GM19452 (cell line): ENCODE measurements around the gene RALGAPA1.
A peak's percentile ranks its signal among the peaks of the same experiment; 100 is the strongest.

ENCODE experiments used
- ATAC-seq: cut with Tn5 transposase; IDR thresholded peaks from one replicate; pipeline ENCODE4 v1.9.1; 2021; ENCODE audit not compliant: unreplicated experiment

The RALGAPA1 gene

DNA sequence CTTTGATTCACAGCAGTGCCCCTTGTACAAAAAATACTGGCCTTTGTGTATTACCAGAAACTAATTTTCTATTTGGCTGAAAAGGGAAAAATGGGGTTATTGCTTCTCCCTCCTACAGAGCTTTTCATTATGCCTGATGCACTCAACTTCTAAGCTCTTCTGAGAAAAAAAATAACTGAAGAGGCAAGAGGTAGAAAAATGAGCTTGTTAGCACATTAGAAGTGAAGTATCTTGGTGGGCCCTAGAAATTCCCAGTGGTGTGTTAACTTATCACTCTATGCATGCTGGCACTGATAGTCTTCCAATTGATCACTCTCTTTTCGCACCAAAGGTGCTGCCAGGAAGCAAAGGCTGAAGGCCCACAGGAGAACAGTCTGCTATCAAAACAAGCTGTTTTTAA, 258.0 kb downstream of the RALGAPA1 start:
- ATAC-seq: no peak

DNA sequence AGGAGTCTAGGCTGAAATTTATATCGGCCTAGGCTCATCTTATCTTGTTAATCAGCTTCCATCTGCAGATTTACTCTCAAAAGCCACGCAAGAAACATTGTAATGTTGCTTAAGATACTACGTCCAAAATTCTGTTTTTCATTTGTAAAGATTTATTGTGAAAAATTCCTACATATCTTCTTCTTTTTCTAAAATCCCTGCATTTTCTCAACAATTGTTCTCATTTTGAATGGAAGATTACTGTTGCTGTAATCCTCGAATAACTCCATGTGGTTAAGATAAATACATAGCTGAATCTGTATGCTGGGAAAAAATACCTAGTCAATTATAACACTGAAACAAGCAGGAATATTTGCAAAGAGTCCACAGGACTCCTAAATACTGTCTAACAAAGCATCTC, 259.5 kb downstream of the RALGAPA1 start:
- no peak for ATAC-seq

DNA sequence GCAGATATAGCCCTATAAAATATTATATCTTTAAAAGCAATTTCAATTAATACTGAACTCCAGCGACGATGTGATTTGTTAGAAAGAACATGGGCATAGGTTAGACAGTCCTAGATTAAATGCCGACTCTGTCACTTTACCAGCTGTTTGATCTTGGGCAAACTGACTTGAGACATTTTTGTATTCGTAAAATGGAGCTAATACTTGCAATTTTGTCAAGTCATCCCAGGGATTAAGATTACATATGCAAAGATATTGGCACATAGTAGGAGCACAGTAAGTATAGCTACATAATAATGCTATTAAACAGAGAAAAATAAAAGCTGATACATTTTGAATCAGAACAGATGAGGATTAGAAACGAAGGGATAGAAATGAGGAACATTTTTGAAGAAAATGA, 266.1 kb downstream of the RALGAPA1 start:
- ATAC-seq: no peak

DNA sequence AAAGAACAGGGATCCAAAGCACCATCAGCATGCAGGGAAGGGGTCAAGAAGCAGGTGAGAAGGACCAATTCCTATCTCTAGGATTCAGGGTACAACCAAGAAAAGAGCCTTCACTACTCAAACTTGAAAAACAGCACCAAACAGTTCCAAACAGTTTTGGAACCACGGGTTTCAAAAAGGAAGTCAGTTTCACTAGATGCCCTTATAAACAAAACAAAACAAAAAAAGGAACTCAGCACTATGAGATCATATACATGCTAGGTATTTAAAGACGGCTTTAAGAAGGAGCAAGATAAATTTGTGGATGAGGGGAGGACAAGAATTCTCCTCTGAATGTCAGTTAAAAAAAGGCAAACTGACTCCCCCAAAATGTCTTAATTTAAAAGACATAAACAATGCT, 269.1 kb downstream of the RALGAPA1 start:
- ATAC-seq: no peak

DNA sequence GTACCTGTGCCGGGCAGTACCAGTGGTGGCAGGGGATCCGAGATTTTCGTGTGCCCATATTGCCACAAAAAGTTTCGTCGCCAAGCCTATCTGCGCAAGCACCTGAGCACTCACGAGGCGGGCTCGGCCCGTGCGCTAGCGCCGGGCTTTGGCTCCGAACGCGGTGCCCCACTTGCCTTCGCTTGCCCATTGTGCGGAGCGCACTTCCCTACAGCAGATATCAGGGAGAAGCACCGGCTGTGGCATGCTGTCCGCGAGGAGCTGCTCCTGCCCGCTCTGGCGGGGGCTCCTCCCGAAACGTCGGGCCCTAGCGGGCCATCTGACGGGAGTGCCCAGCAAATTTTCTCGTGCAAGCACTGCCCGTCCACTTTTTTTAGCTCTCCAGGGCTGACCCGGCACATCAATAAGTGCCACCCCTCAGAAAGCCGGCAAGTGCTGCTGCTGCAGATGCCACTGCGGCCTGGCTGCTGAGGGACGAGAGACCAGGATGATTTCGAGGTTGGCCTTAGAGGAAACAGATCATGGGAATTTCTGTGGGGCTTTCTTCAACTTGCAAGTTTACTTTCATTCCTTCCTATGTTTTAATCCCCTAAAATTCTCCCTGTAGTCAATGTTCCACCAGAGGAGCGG, 273.5 kb downstream of the RALGAPA1 start:
- ATAC-seq: no peak

DNA sequence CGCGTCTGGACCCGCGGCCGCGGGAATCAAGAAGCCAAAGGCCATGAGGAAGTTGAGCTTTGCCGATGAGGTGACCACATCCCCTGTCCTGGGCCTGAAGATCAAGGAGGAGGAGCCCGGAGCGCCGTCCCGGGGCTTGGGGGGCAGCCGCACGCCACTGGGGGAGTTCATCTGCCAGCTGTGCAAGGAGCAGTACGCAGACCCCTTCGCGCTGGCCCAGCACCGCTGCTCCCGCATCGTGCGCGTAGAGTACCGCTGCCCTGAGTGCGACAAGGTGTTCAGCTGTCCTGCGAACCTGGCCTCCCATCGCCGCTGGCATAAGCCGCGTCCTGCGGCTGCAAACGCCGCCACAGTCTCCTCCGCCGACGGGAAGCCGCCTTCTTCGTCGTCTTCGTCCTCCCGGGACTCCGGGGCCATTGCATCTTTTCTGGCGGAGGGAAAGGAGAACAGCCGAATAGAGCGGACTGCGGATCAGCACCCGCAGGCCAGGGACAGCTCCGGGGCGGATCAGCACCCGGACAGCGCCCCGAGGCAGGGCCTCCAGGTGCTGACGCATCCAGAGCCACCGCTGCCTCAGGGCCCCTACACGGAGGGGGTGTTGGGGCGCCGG, 274.1 kb downstream of the RALGAPA1 start:
- ATAC-seq: peak; percentile 63

DNA sequence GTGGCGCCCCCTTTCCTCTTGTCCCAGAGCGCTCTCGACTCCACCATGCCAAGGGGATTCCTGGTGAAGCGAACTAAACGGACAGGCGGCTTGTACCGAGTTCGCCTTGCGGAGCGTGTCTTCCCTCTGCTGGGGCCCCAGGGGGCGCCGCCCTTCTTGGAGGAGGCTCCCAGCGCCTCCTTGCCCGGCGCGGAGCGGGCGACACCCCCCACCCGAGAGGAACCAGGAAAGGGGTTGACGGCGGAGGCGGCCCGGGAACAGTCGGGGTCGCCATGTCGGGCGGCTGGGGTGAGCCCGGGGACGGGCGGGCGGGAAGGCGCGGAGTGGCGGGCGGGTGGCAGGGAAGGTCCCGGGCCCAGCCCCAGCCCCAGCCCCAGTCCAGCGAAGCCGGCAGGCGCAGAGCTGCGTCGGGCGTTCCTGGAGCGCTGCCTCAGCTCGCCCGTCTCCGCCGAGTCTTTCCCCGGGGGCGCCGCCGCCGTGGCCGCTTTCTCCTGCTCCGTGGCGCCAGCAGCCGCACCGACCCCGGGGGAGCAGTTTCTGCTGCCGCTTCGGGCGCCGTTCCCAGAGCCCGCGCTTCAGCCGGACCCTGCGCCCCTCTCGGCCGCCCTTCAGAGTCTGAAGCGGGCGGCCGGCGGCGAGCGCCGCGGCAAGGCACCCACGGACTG, 274.8 kb downstream of the RALGAPA1 start:
- ATAC-seq: peak; percentile 7

DNA sequence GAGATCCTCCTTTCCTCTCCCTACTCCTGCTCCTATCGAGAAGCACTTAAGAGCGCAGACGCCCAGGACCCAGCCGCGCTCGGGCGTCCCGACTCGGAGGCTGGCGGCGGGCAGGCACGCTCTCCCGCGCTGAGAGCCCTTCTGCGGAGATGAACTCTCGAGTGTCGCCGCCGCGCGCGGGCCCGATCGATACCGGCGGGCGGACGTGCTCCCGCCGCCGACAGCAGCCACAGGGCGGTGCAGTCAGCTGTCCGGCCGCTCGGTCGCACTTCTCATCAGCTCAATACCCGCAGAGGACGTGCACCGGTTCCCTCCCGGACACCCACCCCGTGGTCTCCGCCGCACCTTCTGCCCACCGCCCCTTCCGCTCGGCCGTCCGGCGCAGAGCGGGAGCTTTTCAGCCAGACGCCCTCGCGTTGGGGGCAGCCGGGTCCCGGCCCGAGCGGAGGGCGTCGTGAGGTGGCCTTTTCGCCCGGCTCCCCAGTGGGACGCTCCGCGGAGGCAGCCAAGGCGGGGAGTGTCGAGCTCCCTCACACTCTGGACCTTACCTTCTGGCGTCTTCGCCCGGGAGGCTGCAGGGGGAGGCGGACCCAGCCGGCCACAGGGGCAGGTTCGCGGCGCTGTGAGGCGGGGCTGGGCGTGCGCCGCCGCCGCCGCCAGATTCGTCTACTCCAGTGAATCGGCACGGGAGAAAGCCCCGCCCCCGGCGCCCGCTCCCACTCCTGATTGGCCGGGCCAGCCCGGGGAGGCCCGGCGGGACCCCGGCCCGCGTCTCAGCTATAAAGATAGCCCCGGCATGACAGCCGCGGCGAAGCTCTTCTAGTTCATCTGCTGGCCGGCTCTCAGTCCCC, 275.5 kb downstream of the RALGAPA1 start, which contains the start of gene INSM2:
INSM2 (plus strand) TSS at position 808 of the 851 bp plus-strand sequence. CDS start 89 bp downstream, outside the sequence.
- ATAC-seq: peak; percentile 72

DNA sequence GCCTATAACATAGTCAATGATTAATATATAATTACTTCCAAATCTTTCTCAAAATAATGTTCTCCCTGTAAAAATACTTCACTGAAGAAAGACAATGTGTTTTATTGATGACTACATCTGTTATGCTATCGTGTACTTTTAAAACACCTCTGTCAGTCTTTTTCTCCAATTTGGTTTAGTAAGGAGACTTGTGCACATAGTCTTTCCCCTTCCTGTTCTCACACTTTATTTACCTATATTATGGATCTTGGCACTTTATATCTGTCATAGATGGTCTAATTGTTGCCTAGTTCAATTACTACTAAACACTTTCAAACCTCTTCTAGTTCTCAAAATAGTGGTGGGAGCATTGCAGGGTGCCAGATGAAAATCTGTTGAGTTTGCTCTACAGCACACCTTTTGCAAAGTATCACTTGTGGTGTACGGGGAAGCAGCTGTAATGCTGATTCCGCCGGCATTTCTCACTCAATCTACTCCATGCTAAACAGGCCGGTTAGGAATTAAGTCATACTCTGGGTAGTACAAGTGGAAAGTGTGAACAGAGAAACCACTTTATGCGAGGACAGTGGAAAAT, 276.2 kb downstream of the RALGAPA1 start:
- ATAC-seq: peak; percentile 3

DNA sequence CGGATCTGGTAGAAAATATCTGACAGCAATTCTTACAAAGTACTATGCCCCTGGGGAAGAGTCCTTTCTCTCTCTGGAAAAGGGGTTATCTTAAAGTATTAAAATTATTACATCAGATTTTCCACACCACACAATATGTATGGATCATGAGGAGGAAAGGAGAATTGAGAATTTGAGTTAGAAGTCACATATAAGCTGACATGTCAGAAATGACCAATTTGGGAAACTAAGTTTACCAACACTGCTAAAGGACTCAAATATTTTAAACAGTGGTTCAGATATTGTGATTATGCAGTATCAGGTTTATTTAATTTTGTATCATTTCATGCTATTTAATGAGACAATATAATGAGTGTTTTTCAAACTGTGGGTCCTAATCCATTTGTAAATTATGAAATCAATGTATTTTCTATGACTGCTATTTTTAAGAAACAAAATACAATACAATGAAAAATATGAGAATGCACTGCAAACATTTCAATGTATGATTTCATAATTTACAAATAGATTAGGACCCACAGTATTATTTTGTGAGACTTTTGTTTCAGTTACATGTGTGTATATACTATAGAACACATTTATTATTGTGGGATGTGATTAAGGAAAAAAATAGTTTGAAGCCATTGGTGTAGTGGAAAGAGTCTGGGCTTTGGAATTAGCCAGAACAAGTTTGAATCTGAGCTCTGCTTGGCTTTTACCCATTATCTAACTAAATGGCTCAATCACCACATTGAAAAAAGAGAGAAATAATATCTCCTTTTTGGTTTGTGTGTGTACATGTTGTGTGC, 276.9 kb downstream of the RALGAPA1 start:
- no peak for ATAC-seq

DNA sequence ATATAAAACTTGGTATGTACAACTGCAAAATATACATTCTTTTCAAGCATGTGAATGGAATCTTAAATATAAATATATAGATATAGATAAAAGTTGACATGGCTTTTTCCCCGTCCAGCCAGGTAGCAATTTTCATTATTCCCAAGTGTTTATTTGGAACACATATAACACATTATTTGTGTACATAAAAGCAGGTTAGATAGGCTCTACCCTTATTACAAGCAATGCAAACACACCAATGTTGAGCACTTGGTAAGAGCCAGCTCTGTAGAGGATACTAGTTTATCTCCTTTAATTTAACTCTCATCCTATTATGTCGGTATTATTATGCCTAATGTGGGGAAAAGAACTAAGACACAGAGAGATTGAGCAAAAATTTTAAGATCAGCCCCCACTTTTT, 282.1 kb downstream of the RALGAPA1 start:
- ATAC-seq: no peak

DNA sequence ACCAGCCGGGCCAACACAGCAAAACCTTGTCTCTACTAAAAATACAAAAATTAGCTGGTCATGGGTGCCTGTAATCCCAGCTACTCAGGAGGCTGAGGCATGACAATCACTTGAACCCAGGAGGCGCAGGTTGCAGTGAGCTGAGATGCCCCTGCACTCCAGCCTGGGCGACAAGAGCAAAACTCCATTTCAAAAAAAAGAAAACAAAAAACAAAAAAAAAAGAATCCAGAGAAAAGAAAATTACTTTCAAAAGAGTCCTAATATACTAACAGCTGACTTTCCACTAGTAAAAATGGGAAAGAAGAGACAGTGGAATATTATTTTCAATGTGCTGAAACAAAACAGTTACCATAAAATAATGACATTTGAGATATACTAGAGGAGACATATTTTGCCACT, 283.4 kb downstream of the RALGAPA1 start:
- no peak for ATAC-seq

DNA sequence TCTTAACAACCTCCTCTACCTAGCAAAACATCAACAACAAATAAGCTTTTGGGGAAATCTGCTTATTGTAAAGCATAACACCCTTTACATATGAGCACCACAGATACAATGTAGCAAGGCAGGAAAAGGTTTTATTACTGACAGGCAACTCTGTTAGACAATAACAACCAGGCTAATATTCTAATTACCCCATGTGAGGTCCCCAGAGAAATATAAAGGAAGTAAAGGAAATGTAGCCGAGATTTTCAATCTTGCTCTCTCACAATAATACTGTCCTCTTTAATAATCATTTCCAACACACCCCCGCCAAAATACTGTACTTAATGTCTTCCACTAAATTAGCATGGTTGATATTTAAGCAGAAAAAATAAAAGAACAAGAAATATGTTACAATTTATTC, 289.1 kb downstream of the RALGAPA1 start:
- no peak for ATAC-seq

DNA sequence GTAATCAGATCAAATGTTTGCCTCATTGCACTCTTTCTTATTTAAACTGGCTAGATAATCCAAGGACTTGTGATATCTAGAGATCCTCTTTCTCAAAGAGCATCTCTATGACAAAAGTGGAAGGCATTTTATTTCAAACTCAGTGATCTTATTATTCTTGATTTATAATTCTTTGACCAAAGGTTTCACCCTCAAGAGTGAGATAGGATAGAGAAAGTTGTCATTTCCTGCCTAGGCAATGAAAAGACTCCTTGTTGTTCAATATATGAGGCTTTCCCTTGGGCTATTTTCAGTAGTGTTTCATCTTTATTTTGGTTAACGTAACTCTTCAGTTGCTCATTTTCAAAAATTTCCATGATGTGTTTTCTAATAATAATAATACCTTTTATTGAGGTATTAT, 293.2 kb downstream of the RALGAPA1 start:
- no peak for ATAC-seq

DNA sequence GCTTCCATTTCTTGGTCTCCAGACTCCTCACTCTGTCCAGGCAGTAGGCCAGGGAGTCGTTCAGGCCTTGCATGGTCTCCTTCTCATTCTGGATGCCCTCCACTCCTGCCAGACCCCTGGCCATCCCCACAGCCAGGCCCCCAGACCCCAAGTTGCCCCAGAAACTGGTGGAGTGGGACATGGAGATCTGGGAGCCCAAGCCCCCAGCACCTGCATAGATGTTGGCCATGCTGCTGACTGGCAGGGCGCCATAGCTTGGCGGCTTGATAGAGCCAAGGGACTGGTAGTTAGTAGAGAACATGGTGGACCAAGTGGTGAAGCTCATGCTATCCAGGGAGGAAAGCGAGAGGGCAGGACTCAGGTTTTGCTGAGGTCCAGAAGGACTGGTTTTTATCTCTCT, 296.3 kb downstream of the RALGAPA1 start:
- ATAC-seq: no peak

DNA sequence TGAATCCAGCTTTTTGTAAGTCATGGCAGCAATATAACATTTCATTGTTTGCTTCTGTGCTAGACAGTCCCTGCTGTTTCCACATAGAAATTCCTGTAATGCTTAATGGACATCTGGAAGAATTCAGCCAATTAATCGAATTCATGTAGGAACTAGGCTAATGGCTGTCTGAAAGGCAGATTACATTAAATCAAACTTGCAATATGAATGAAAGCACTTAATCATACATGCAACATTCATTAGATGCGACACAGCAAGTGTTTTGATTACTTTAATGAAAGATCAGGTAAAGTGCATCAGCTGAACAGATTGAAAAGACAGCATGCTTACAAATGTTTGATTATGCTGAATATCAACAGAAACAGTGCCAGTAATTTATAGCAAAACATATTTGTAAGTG, 299.2 kb downstream of the RALGAPA1 start:
- no peak for ATAC-seq

DNA sequence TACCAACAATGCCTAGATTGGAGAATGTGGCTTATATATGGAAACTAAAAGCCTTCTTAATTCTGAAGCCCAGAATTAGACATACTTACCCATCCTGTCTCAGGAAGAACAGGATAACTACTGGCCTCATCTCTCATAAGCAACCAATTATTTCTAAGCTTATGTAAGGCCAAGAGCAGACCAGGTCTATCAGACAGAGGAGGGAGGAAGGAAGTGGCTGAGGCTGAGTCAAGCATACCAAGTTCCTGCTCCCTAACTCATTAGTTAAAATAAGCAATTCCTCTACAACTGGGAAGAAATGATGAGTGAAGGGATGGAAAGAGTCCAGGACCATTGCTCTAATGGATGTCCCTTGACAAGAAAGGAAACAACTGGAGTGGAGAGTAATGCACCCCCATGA, 302.2 kb downstream of the RALGAPA1 start:
- no peak for ATAC-seq

DNA sequence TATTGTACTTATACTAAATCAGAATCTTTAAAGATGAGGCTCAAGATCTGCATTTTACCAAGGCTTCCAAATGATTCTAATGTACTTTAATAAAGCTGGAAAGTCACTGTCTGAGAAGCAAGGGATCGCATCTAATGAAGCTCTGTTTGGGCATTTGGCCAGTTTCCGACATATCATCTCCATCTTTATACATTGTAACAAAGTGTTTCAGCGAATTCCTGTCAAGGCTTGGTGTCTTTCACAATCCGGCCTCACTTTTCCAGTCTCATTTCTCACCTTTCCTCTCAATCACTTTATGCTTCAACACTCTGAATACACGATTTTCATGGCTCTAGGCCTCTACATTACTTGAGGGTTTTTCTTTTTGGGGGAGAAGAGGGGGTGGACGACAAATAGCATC, 302.6 kb downstream of the RALGAPA1 start:
- ATAC-seq: no peak

DNA sequence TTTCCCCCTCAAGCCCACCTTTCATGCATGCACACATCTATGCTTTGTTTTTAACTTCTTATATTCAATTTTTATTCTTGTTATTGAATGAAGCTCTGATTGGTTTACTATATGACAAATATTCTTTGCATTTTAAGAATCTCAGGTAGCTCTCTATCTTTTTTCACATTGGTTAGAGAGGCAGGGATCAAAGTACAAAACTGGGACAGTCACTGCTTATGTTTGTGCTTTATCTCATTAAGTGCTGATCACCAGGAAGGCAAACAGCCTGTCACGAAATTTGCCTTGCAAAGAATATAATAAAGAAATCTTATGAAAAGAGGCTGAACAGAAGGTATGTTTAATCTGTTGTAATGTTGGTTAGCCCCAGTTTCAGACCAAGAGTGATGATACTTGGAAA, 304.8 kb downstream of the RALGAPA1 start:
- ATAC-seq: no peak

DNA sequence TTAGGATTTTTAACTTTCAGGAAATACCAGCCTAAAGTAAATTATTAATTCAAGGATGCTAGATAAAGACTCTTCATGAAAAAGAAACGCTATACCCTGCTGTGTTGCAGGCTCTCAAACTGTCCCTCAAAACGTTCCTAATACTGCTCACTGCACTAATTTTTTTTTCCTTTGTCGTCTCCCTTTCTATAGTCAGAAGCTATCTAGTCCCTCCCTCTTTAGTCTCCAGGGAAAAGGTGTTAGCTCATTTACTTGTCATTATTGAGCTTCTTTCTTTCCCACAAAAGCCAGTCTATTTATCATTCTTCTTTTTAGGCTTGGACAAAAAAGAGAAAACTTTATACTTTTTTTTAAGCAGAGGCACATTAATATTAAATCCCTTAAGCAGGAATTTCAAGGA, 305.4 kb downstream of the RALGAPA1 start:
- no peak for ATAC-seq
